HFFc6 (cell line): ENCODE data around the gene FOXS1. TPM values are rescaled to one million over a fixed set of nuclear protein-coding genes. Genes with fewer than 3 reads are reported as not detected.

Source experiments
- DNase-seq: peaks from one replicate; pipeline ENCODE4 v3.0.0-alpha.2; 2018
- H3K27ac Mint-ChIP-seq: 2 replicates; pipeline ENCODE4 v1.8.0; 2020; ENCODE audit warnings: mild to moderate bottlenecking, mixed read lengths
- H3K27me3 Mint-ChIP-seq: 2 replicates; pipeline ENCODE4 v1.8.0; 2021; ENCODE audit warnings: mild to moderate bottlenecking, moderate library complexity, mixed read lengths; ENCODE audit not compliant: insufficient read depth
- H3K36me3 Mint-ChIP-seq: 2 replicates; pipeline ENCODE4 v1.8.0; 2021; ENCODE audit warnings: low read depth, mixed read lengths
- H3K4me1 Mint-ChIP-seq: 2 replicates; pipeline ENCODE4 v1.8.0; 2020; ENCODE audit warnings: low read depth, mixed read lengths
- H3K4me3 Mint-ChIP-seq: 2 replicates; pipeline ENCODE4 v1.8.0; 2020; ENCODE audit warnings: mild to moderate bottlenecking, moderate library complexity, mixed read lengths
- H3K9me3 Mint-ChIP-seq: 2 replicates; pipeline ENCODE4 v1.8.0; 2020; ENCODE audit warnings: mild to moderate bottlenecking, mixed read lengths
- total RNA-seq, 6 experiments: library from RNA; stranded (reverse); fragmentation: NEBNext Ultra II Directional; extraction: Animal tissue kit (Norgen Biotek cat#: 25700); gene quantifications; 2 replicates in 1 of 6; 3 replicates in 5 of 6; pipeline ENCODE4 v1.2.3, GENCODE V29; 2021
- TF ChIP-seq, protein P1 (sequence below): fragments of 200-600 bp; sonication (generic); IDR thresholded peaks from 2 replicates; pipeline ENCODE4 v1.5.0; 2021; ENCODE audit warnings: antibody characterized with exemption, mild to moderate bottlenecking

FOXS1 gene
- total RNA-seq, 6 experiments from 2014 or later = not detected

DNA sequence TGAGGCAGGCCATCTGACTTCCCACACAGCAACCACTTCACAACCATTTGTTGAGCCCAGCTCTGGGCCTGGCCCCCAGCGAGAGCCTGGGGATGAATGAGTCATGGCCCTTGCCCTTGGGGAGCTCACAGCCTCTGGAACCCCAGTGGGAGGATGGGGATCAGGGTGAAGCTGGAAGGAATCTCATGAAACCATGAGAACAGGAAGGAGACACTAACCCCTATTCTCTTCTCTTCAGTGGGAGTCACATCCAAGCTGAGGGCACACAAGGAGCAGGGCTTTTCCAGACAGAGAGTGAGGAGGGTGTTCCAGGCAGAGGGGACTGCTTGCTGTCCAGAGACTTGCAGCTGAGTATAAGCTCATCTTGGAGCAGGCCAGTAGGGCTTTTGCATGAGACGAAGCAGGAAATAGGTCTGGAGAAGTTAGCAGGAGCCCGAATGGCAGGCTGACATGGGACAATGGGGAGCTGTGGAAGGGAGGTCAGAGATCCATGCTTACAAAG, 7.5 kb downstream of the FOXS1 start:
- H3K4me3 Mint-ChIP-seq = no peak overlapping the region
- peaks cover 25% of the 10 kb centered on the region for H3K4me1 Mint-ChIP-seq
- no peaks in the 10 kb centered on the region for H3K27me3 Mint-ChIP-seq
- H3K36me3 Mint-ChIP-seq = no peaks in the 10 kb centered on the region
- no peaks in the 10 kb centered on the region for H3K9me3 Mint-ChIP-seq
- DNase-seq = peak; percentile 71
- no peak overlapping the region for H3K27ac Mint-ChIP-seq
- TF ChIP-seq, protein P1, sequence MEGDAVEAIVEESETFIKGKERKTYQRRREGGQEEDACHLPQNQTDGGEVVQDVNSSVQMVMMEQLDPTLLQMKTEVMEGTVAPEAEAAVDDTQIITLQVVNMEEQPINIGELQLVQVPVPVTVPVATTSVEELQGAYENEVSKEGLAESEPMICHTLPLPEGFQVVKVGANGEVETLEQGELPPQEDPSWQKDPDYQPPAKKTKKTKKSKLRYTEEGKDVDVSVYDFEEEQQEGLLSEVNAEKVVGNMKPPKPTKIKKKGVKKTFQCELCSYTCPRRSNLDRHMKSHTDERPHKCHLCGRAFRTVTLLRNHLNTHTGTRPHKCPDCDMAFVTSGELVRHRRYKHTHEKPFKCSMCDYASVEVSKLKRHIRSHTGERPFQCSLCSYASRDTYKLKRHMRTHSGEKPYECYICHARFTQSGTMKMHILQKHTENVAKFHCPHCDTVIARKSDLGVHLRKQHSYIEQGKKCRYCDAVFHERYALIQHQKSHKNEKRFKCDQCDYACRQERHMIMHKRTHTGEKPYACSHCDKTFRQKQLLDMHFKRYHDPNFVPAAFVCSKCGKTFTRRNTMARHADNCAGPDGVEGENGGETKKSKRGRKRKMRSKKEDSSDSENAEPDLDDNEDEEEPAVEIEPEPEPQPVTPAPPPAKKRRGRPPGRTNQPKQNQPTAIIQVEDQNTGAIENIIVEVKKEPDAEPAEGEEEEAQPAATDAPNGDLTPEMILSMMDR = no peak

DNA sequence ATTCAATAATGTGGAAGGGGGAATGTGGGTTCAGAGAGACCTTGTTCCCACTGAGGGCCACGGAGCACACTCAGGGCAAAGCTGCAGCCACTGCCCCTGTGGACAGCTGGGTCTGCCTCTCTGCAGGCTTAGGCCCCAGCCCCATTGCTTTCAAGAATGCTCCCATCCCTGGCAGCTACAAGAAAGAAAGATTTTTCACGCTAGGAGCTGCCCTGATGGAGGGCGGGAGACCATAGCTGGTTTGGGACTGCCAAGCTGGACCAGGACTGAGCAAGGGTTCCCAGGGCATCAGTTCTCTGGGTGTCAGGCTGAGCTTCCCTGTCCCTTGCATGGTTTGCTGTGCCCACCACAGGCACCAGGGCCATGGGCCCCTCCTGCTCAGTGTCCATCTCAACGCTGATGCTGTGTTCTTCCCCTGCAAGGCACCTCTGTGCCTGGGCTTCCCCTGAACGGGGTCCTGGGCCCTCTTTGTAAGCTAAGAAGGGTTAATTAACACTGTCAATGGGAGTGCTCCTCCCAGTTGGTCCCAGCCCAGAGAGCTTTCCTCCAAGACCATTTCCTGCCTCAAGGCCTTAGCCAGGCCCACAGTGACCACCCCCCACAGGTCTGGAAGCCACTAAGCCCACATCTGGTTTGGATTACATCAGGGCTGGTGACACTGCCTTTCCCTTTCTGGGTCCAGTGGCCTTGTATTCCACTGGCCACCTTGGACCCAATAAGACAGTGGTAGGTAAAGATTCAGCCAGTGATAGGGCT, 8.4 kb downstream of the FOXS1 start:
- DNase-seq = no peak
- H3K4me3 Mint-ChIP-seq = 0 out of 2 replicates have a peak overlapping the region, but pooled peaks have one; percentile 15
- TF ChIP-seq, protein P1 = no peak
- H3K9me3 Mint-ChIP-seq = no peaks in the 10 kb centered on the region
- H3K27ac Mint-ChIP-seq = no peak overlapping the region
- H3K36me3 Mint-ChIP-seq = no peaks in the 10 kb centered on the region
- H3K27me3 Mint-ChIP-seq = no peaks in the 10 kb centered on the region
- H3K4me1 Mint-ChIP-seq = peaks cover 16% of the 10 kb centered on the region

DNA sequence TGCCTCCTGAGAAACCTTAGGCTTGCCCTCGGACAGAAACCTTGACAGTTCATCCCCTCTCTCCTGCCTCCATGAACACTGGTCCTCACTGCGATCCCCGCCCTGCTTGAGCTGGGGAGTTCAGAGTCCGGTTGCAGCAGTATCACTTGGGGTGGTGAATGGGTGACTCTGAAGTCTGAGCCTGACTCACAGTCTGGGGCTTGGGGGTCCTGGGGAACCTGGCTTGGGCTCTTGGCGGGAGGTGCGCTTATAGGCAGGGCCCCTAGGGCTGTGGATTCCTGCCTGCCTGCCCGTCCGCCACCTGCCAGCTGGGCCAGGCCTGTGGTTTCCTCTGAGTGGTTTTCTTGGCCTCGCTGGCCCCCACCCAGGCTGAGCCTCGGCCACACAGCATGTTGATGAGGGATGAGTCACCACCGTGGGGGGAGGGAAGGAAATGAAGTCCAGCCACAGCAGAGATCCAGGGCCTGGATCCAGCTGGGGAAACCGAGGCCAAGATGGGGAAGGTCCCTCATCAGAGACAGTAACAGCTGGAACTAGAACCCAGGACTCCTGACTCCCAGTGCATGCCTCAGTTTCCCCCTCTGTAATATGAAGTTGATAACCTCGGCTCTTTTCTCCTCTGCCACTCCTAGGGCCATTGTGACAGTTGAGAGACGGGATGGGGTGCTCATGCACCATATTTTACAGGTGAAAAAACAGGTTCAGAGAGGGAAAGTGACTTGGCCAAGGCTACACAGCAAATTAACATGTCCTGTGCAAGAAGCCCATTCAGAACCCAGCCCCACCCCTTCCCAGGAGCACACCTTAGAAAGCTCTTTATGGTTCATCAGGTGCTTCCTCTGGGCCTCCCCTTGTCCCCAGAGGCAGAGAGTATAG, 9.2 kb downstream of the FOXS1 start:
- Mint-ChIP-seq H3K9me3 (no peaks in the 10 kb centered on the region), H3K27me3 (no peaks in the 10 kb centered on the region; the same call in 1 of the 2 replicates), H3K4me1 (peaks cover 8% of the 10 kb centered on the region; the same call in 1 of the 2 replicates), H3K4me3 (peak overlapping the region; percentile 62), H3K36me3 (no peaks in the 10 kb centered on the region), H3K27ac (peak overlapping the region; percentile 64)
- peak; percentile 86 for DNase-seq
- TF ChIP-seq, protein P1 = no peak

DNA sequence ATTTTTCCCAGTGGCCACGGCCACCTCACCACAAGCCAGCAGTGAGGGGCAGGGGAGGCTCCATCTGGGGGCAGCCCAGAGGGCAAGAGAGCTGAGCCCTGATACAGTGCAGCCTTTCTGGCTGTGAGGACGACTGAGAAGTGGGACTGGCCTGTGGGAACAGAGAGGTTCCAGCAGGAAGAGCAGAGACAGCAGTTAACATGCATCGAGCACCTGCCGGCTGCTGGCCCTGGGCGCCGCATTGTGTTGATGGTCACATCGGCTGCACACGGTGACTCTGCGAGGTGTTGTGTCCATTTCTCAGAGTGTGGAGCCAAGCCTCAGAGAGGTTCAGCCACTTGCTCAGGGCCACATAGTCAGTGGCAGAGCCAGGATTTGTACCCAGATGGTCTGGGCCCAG, 9.8 kb downstream of the FOXS1 start:
- no peaks in the 10 kb centered on the region for H3K9me3 Mint-ChIP-seq
- H3K27ac Mint-ChIP-seq = no peak overlapping the region
- no peak overlapping the region for H3K4me3 Mint-ChIP-seq
- DNase-seq = no peak
- peaks cover 2% of the 10 kb centered on the region; the same call in 1 of the 2 replicates for H3K4me1 Mint-ChIP-seq
- no peaks in the 10 kb centered on the region; the same call in 1 of the 2 replicates for H3K27me3 Mint-ChIP-seq
- no peaks in the 10 kb centered on the region for H3K36me3 Mint-ChIP-seq
- TF ChIP-seq, protein P1 = no peak

DNA sequence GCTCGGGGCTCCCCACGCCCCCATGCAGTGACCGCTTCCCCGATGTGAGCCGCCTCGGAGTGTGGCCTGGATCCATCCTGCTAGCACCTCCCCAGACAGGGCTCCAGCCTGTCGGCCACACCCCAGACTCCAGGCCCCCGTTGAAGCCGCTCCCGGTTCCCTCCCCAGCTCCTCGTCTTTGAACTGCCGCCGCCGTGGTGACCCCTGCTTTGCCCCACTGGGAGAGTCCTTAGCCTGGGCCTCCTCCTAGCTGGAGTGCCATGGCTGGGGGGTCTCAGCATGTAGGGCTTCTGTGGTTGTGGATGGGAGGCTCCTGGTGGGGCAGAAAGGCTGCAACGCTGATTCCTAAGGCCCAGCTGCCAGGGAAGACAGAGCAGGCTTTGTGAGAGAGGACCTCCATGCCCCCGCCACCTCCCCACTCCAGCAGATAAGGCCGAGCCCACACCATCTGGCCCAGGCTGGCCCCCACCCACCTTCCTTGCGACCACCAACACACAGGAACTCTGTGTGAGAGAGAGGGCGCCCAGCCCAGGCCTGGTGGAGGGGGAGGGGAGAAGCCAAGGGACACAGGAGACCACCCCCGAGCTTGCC, 11.4 kb downstream of the FOXS1 start:
- no peak for DNase-seq
- TF ChIP-seq, protein P1 = no peak
- Mint-ChIP-seq H3K36me3 (no peaks in the 10 kb centered on the region), H3K4me3 (no peak overlapping the region), H3K4me1 (no peaks in the 10 kb centered on the region), H3K27ac (no peak overlapping the region), H3K9me3 (no peaks in the 10 kb centered on the region), H3K27me3 (no peaks in the 10 kb centered on the region; the same call in 1 of the 2 replicates)
